H1 (cell line): ENCODE measurements around the gene CDR2L. TPM values are rescaled to one million over a fixed set of nuclear protein-coding genes. Genes with fewer than 3 reads are reported as not detected.

Experiments used
- CTCF ChIA-PET: fragments of 300-600 bp; sonication (Branson Sonifier 250); formaldehyde crosslinking; loops from one replicate; lab custom pipeline; 2021; ENCODE audit not compliant: partially characterized antibody; lab: Charles Lee
- POLR2A ChIA-PET: fragments of 300-600 bp; sonication (Branson Sonifier 250); formaldehyde crosslinking; loops from one replicate; lab custom pipeline; 2021; ENCODE audit warnings: inconsistent platforms; ENCODE audit not compliant: partially characterized antibody; lab: Charles Lee
- DNase-seq, 2 experiments: peaks; one replicate each; pipeline versions ENCODE4 v3.0.0 to v3.0.0-alpha.2; 2010 to 2022; ENCODE audit warnings: low spot score in 2 of 2, low read depth in 1 of 2, mixed read lengths in 1 of 2
- FAIRE-seq: peaks from 2 replicates; lab custom pipeline; 2011; peaks lifted over from hg19 to GRCh38; lab: Jason Lieb, UNC
- H2AFZ ChIP-seq: 2 replicates; pipeline ENCODE4 v1.8.1; 2012; ENCODE audit warnings: low read length, inconsistent platforms
- H2AK5ac ChIP-seq: 2 replicates; pipeline ENCODE4 v1.6.1; 2013; ENCODE audit warnings: low read depth, low read length
- H2BK120ac ChIP-seq: replicated peaks from 2 replicates; pipeline ENCODE3; 2013; ENCODE audit warnings: low read depth, low read length, inconsistent platforms
- H2BK12ac ChIP-seq: 2 replicates; pipeline ENCODE4 v1.6.1; 2013; ENCODE audit warnings: low read depth, low read length
- H2BK15ac ChIP-seq: 2 replicates; pipeline ENCODE4 v1.6.1; 2013; ENCODE audit warnings: low read length
- H2BK20ac ChIP-seq: 2 replicates; pipeline ENCODE4 v1.6.1; 2013; ENCODE audit warnings: low read length
- H2BK5ac ChIP-seq: 2 replicates; pipeline ENCODE4 v1.6.1; 2013; ENCODE audit warnings: low read depth, low read length
- H3K14ac ChIP-seq: 2 replicates; pipeline ENCODE4 v1.6.1; 2013; ENCODE audit warnings: inconsistent platforms; ENCODE audit not compliant: insufficient read length
- H3K18ac ChIP-seq: 2 replicates; pipeline ENCODE4 v1.6.1; 2013; ENCODE audit warnings: low read length; ENCODE audit errors: extremely low read depth
- H3K23ac ChIP-seq: 2 replicates; pipeline ENCODE4 v1.6.1; 2013; ENCODE audit warnings: inconsistent platforms; ENCODE audit not compliant: insufficient read length
- H3K23me2 ChIP-seq: 2 replicates; pipeline ENCODE4 v1.6.1; 2013; ENCODE audit warnings: low read depth, low read length
- H3K27ac ChIP-seq: 2 replicates; pipeline ENCODE4 v1.6.1; 2011; ENCODE audit warnings: low read depth, low read length, inconsistent platforms
- H3K27me3 ChIP-seq, 4 experiments: replicated peaks in 1 of 4; 1 replicate in 1 of 4; 2 replicates in 3 of 4; pipeline versions ENCODE4 v1.6.1 to v1.8.1; 2011 to 2013; ENCODE audit warnings: low read length in 3 of 4, mild to moderate bottlenecking in 3 of 4, inconsistent platforms in 2 of 4, mixed read lengths in 2 of 4, moderate library complexity in 1 of 4; ENCODE audit not compliant: control insufficient read depth in 3 of 4, insufficient read depth in 3 of 4; ENCODE audit errors: extremely low read depth in 1 of 4
- H3K36me3 ChIP-seq, 4 experiments: 2 replicates each; pipeline versions ENCODE4 v1.6.1 to v1.8.1; 2011 to 2013; ENCODE audit warnings: mild to moderate bottlenecking in 4 of 4, low read length in 3 of 4, moderate library complexity in 2 of 4, control low read depth in 1 of 4, inconsistent platforms in 1 of 4; ENCODE audit not compliant: insufficient read depth in 4 of 4, control insufficient read depth in 2 of 4
- H3K4ac ChIP-seq: replicated peaks from 2 replicates; pipeline ENCODE3; 2013; ENCODE audit warnings: low read length, low read depth, mixed read lengths, inconsistent platforms; ENCODE audit not compliant: insufficient read length
- H3K4me1 ChIP-seq, 4 experiments: replicated peaks in 1 of 4; 1 replicate in 1 of 4; 2 replicates in 3 of 4; pipeline versions ENCODE4 v1.6.1 to v1.8.1; 2011 to 2013; ENCODE audit warnings: low read length in 3 of 4, inconsistent platforms in 2 of 4, mixed read lengths in 1 of 4; ENCODE audit not compliant: insufficient read depth in 4 of 4, control insufficient read depth in 3 of 4
- H3K4me2 ChIP-seq, 2 experiments: 2 replicates each; pipeline versions ENCODE4 v1.6.1 to v1.8.1; 2011 to 2013; ENCODE audit warnings: low read depth in 2 of 2, low read length in 2 of 2, control low read depth in 1 of 2, inconsistent platforms in 1 of 2, mild to moderate bottlenecking in 1 of 2; ENCODE audit not compliant: insufficient read depth in 1 of 2
- H3K4me3 ChIP-seq, 4 experiments: fragments of 200-600, 300-600 bp in 1 of 4; sonication (generic), shearing (Covaris generic), sonication (Bioruptor Twin) in 1 of 4; 2 replicates each; pipeline versions ENCODE4 v1.5.1 to v1.8.1; 2011 to 2016; ENCODE audit warnings: low read length in 4 of 4, low read depth in 3 of 4, control low read depth in 2 of 4, inconsistent platforms in 2 of 4, mild to moderate bottlenecking in 2 of 4, mixed read lengths in 1 of 4, moderate library complexity in 1 of 4; ENCODE audit not compliant: insufficient read depth in 2 of 4; ENCODE audit errors: extremely low read depth in 1 of 4
- H3K56ac ChIP-seq: replicated peaks from 2 replicates; pipeline ENCODE3; 2013; ENCODE audit warnings: low read depth, mild to moderate bottlenecking, mixed read lengths, low read length, inconsistent platforms; ENCODE audit not compliant: insufficient read length
- H3K79me1 ChIP-seq: 2 replicates; pipeline ENCODE4 v1.6.1; 2013; ENCODE audit warnings: low read depth, low read length, control low read depth
- H3K79me2 ChIP-seq, 2 experiments: 2 replicates each; pipeline versions ENCODE4 v1.6.1 to v1.8.1; 2012 to 2013; ENCODE audit warnings: low read length in 2 of 2, mild to moderate bottlenecking in 2 of 2, inconsistent platforms in 1 of 2; ENCODE audit not compliant: insufficient read depth in 2 of 2, control insufficient read depth in 1 of 2
- H3K9ac ChIP-seq, 4 experiments: replicated peaks in 1 of 4; 1 replicate in 1 of 4; 2 replicates in 3 of 4; pipeline versions ENCODE4 v1.6.1 to v1.8.1; 2011 to 2013; ENCODE audit warnings: low read depth in 3 of 4, low read length in 3 of 4, control low read depth in 2 of 4, mild to moderate bottlenecking in 2 of 4, moderate library complexity in 2 of 4, inconsistent platforms in 1 of 4; ENCODE audit errors: extremely low read depth in 1 of 4
- H3K9me3 ChIP-seq, 2 experiments: 2 replicates each; pipeline versions ENCODE4 v1.6.1 to v1.8.1; 2012 to 2013; ENCODE audit warnings: mild to moderate bottlenecking in 2 of 2, moderate library complexity in 2 of 2, control low read depth in 1 of 2, inconsistent platforms in 1 of 2, low read depth in 1 of 2, low read length in 1 of 2, mixed read lengths in 1 of 2; ENCODE audit not compliant: insufficient read depth in 2 of 2
- H4K20me1 ChIP-seq, 2 experiments: replicated peaks in 1 of 2; 2 replicates each; pipeline versions ENCODE3 to v1.8.1; 2011 to 2013; ENCODE audit warnings: inconsistent platforms in 2 of 2, low read length in 2 of 2, mild to moderate bottlenecking in 1 of 2; ENCODE audit not compliant: insufficient read depth in 2 of 2, control insufficient read depth in 1 of 2
- H4K5ac ChIP-seq: 2 replicates; pipeline ENCODE4 v1.6.1; 2013; ENCODE audit warnings: low read length, low read depth, mixed read lengths, inconsistent platforms; ENCODE audit not compliant: insufficient read length
- H4K8ac ChIP-seq: 2 replicates; pipeline ENCODE4 v1.8.0; 2013; ENCODE audit warnings: mild to moderate bottlenecking, moderate library complexity, low read length, inconsistent platforms; ENCODE audit not compliant: insufficient read depth; ENCODE audit errors: extremely low read depth
- H4K91ac ChIP-seq: replicated peaks from 2 replicates; pipeline ENCODE3; 2013; ENCODE audit warnings: low read length, mixed read lengths, inconsistent platforms; ENCODE audit not compliant: insufficient read length
- CTBP2 ChIP-seq: IDR thresholded peaks from 2 replicates; pipeline ENCODE4 v1.7.0; 2011; ENCODE audit warnings: borderline replicate concordance, mild to moderate bottlenecking, moderate library complexity, mixed read lengths, low read length; ENCODE audit not compliant: insufficient read depth, insufficient read length
- E2F6 ChIP-seq: IDR thresholded peaks from 2 replicates; pipeline ENCODE4 v1.6.1; 2012; ENCODE audit warnings: inconsistent platforms
- EGR1 ChIP-seq: IDR thresholded peaks from 2 replicates; pipeline ENCODE4 v1.6.1; 2011; ENCODE audit warnings: low read depth, low read length, borderline replicate concordance
- EZH2 ChIP-seq: fragments of 200-600 bp; sonication (generic); IDR thresholded peaks from 2 replicates; pipeline ENCODE4 v1.7.1; 2012; ENCODE audit warnings: low read depth, mild to moderate bottlenecking, moderate library complexity, low read length, inconsistent platforms; ENCODE audit not compliant: severe bottlenecking
- HDAC2 ChIP-seq, 2 experiments: fragments of 300-600 bp in 1 of 2; sonication (generic) in 1 of 2; IDR thresholded peaks; 2 replicates each; pipeline ENCODE4 v1.6.1; 2011 to 2012; ENCODE audit warnings: low read depth in 2 of 2, low read length in 2 of 2, mild to moderate bottlenecking in 2 of 2, moderate library complexity in 2 of 2, borderline replicate concordance in 1 of 2, inconsistent platforms in 1 of 2
- MAX ChIP-seq: IDR thresholded peaks from 2 replicates; pipeline ENCODE4 v1.6.1; 2012; ENCODE audit warnings: inconsistent platforms
- NRF1 ChIP-seq: IDR thresholded peaks from 2 replicates; pipeline ENCODE4 v1.6.1; 2011; ENCODE audit warnings: mild to moderate bottlenecking, low read depth, low read length, improper control_type of control experiment
- RNF2 ChIP-seq: fragments of 200-900, 300-1000 bp; sonication (generic); IDR thresholded peaks from 2 replicates; pipeline ENCODE4 v1.7.1; 2016; ENCODE audit warnings: borderline replicate concordance, low read depth, mild to moderate bottlenecking, antibody characterized with exemption, low read length; ENCODE audit not compliant: poor library complexity, severe bottlenecking; ENCODE audit errors: missing control alignments
- RXRA ChIP-seq: IDR thresholded peaks from 2 replicates; pipeline ENCODE4 v1.6.1; 2011; ENCODE audit warnings: low read depth, mild to moderate bottlenecking, low read length, moderate library complexity; ENCODE audit not compliant: insufficient read depth
- SP1 ChIP-seq: IDR thresholded peaks from 2 replicates; pipeline ENCODE4 v1.6.1; 2011; ENCODE audit warnings: low read depth, low read length
- SRF ChIP-seq: IDR thresholded peaks from 2 replicates; pipeline ENCODE4 v1.6.1; 2011; ENCODE audit warnings: mild to moderate bottlenecking, low read depth, low read length, moderate library complexity
- YY1 ChIP-seq: IDR thresholded peaks from 2 replicates; pipeline ENCODE4 v1.6.1; 2011; ENCODE audit warnings: low read depth, mild to moderate bottlenecking, low read length
- WGBS, 2 experiments: shearing (Covaris generic) in 1 of 2; methylation state at CpG; one replicate each; pipeline versions ENCODE4 v1.1.6 to v1.1.7; 2013 to 2015; ENCODE audit warnings: low lambda C conversion rate in 2 of 2, mixed read lengths in 2 of 2, inconsistent platforms in 1 of 2, low coverage in 1 of 2, missing lambda C conversion rate in 1 of 2; ENCODE audit not compliant: insufficient replicate concordance in 2 of 2, insufficient coverage in 1 of 2, insufficient read length in 1 of 2; ENCODE audit errors: extremely low coverage in 1 of 2, missing lambda C conversion rate in 1 of 2; 5-methylcytosine and 5-hydroxymethylcytosine counted together
- polyA plus RNA-seq, 7 experiments: library from polyadenylated mRNA; depleted of rRNA in 3 of 7; stranded (reverse) in 5 of 7; unstranded in 2 of 7; fragments of >200 nt in 5 of 7; fragments of 200-250 nt in 2 of 7; gene quantifications; 1 replicate in 5 of 7; 2 replicates in 1 of 7; 4 replicates in 1 of 7; pipeline versions ENCODE4 v1.2.1 to v1.2.3, GENCODE V29; 2011 to 2013; ENCODE audit warnings: missing spikeins in 2 of 7, mixed read lengths in 2 of 7
- total RNA-seq: library from RNA; stranded (reverse); fragmentation: NEBNext Ultra II Directional; extraction: Animal tissue kit (Norgen Biotek cat#: 25700); gene quantifications from 2 replicates; pipeline ENCODE4 v1.2.1, GENCODE V29; 2021

Gene CDR2L
- total and polyA plus RNA-seq, 2 of the 8 experiments (the other 6 are each of a cell fraction or from before 2014, with no cell fraction given): 20.4 to 38.1 TPM

- H2AFZ ChIP-seq: no peak overlapping the region
- no peaks in the 10 kb centered on the region for H3K4me1 ChIP-seq
- H3K79me1 ChIP-seq: no peaks in the 10 kb centered on the region
- CTCF ChIA-PET: interaction anchor here (0.9 to 20.3 kb wide), 9 partner anchors 10 to 43 kb away, joined by 3 to 345 read pairs (median 6); partner anchors contain the start of gene CDR2L
- no peak overlapping the region for H4K8ac ChIP-seq
- H2AK5ac ChIP-seq: no peak overlapping the region
- no peaks in the 10 kb centered on the region for H3K27me3 ChIP-seq
- H3K9ac ChIP-seq: no peak overlapping the region
- no peak overlapping the region for H3K4ac ChIP-seq
- H3K23me2 ChIP-seq: no peaks in the 10 kb centered on the region
- no peak for FAIRE-seq
- H3K36me3 ChIP-seq: peaks cover 4 to 28% (median 19%) of the 10 kb centered on the region in 4 experiments; a peak in 5 of 8 replicates
- H2BK12ac ChIP-seq: no peak overlapping the region
- no peak overlapping the region for H3K14ac ChIP-seq
- H4K5ac ChIP-seq: no peak overlapping the region
- H2BK120ac ChIP-seq: no peak overlapping the region
- no peak for DNase-seq
- H2BK5ac ChIP-seq: no peak overlapping the region
- H2BK20ac ChIP-seq: no peak overlapping the region
- no peaks in the 10 kb centered on the region for H3K9me3 ChIP-seq
- H3K56ac ChIP-seq: no peak overlapping the region
- no peak overlapping the region for H2BK15ac ChIP-seq
- H3K4me2 ChIP-seq: no peak overlapping the region
- no peak overlapping the region for H3K23ac ChIP-seq
- H4K20me1 ChIP-seq: peaks cover 0 to 4% of the 10 kb centered on the region in 2 experiments
- no peak overlapping the region for H3K4me3 ChIP-seq
- WGBS, 2 experiments: 97% methylated on average over 7 of the region's 8 CpGs; no CpG with 5 or more reads in 1 of the 2 experiments
- H4K91ac ChIP-seq: no peak overlapping the region
- no peak overlapping the region for H3K18ac ChIP-seq
- no peaks in the 10 kb centered on the region for H3K79me2 ChIP-seq
- POLR2A ChIA-PET: interaction anchor here (1.1 to 3.2 kb wide), 2 partner anchors 8 to 10 kb away, joined by 3 to 27 read pairs; partner anchors contain the start of gene MRPL58
- H3K27ac ChIP-seq: no peak overlapping the region
- TF ChIP-seq EGR1 (no peak), E2F6 (no peak), RXRA (no peak), NRF1 (no peak), SP1 (no peak), HDAC2 (IDR thresholded peaks at IDR 0.05; ENCODE audit: borderline replicate concordance in 1 of 2, low read depth in 2 of 2, low read length in 2 of 2) (no peak), MAX (no peak), YY1 (no peak), EZH2 (no peak), SRF (no peak), RNF2 (no peak), CTBP2 (no peak)
These were observed 17.9 kb downstream of the CDR2L start for GRCh38 chr17:75005291-75005690.
